DMS53 (cell line): ENCODE measurements around the gene PPM1H.

Experiments used
- DNase-seq: peaks from one replicate; lab custom pipeline; 2025; lab: John Stamatoyannopoulos, UW

Gene PPM1H

GRCh38 chr12:62873116-62873825 is 61.7 kb downstream of the PPM1H start:
- no peak for DNase-seq

GRCh38 chr12:62868820-62869219 is 66.1 kb downstream of the PPM1H start:
- no peak for DNase-seq

- DNase-seq = no peak
These were observed 68.4 kb downstream of the PPM1H start for GRCh38 chr12:62866451-62867082.

GRCh38 chr12:62865937-62866336 is 69.0 kb downstream of the PPM1H start:
- no peak for DNase-seq

GRCh38 chr12:62865065-62865464 is 69.9 kb downstream of the PPM1H start:
- no peak for DNase-seq

- DNase-seq = no peak
These were observed 72.6 kb downstream of the PPM1H start for GRCh38 chr12:62862259-62862881.

- DNase-seq = no peak
These were observed 73.4 kb downstream of the PPM1H start for GRCh38 chr12:62861586-62861985.

- no peak for DNase-seq
These were observed 74.2 kb downstream of the PPM1H start for GRCh38 chr12:62860501-62861411.

- DNase-seq = no peak
These were observed 74.9 kb downstream of the PPM1H start for GRCh38 chr12:62860020-62860419.

GRCh38 chr12:62859321-62859737 is 75.6 kb downstream of the PPM1H start:
- DNase-seq = no peak

GRCh38 chr12:62856454-62856853 is 78.5 kb downstream of the PPM1H start:
- DNase-seq = no peak

- DNase-seq = no peak
These were observed 80.9 kb downstream of the PPM1H start for GRCh38 chr12:62854024-62854423.

GRCh38 chr12:62849398-62849797 is 85.6 kb downstream of the PPM1H start:
- DNase-seq = no peak

- peak; percentile 55 for DNase-seq
These were observed 86.5 kb downstream of the PPM1H start for GRCh38 chr12:62848418-62848817.

GRCh38 chr12:62847709-62848108 is 87.2 kb downstream of the PPM1H start:
- DNase-seq = no peak

- DNase-seq = no peak
These were observed 88.5 kb downstream of the PPM1H start for GRCh38 chr12:62846491-62846890.

GRCh38 chr12:62844915-62845314 is 90.0 kb downstream of the PPM1H start:
- no peak for DNase-seq

GRCh38 chr12:62843716-62844115 is 91.2 kb downstream of the PPM1H start:
- no peak for DNase-seq

- DNase-seq = no peak
These were observed 93.1 kb downstream of the PPM1H start for GRCh38 chr12:62841846-62842245.

- no peak for DNase-seq
These were observed 94.1 kb downstream of the PPM1H start for GRCh38 chr12:62840806-62841205.

- DNase-seq = no peak
These were observed 94.9 kb downstream of the PPM1H start for GRCh38 chr12:62839869-62840660.
